H1 (cell line): ENCODE data around the gene DTX2. TPM values are rescaled to one million over a fixed set of nuclear protein-coding genes. Genes with fewer than 3 reads are reported as not detected.

Experiments used
- CTCF ChIA-PET: fragments of 300-600 bp; sonication (Branson Sonifier 250); formaldehyde crosslinking; loops from one replicate; lab custom pipeline; 2021; ENCODE audit not compliant: partially characterized antibody; lab: Charles Lee
- POLR2A ChIA-PET: fragments of 300-600 bp; sonication (Branson Sonifier 250); formaldehyde crosslinking; loops from one replicate; lab custom pipeline; 2021; ENCODE audit warnings: inconsistent platforms; ENCODE audit not compliant: partially characterized antibody; lab: Charles Lee
- DNase-seq, 2 experiments: peaks; one replicate each; pipeline versions ENCODE4 v3.0.0 to v3.0.0-alpha.2; 2010 to 2022; ENCODE audit warnings: low spot score in 2 of 2, low read depth in 1 of 2, mixed read lengths in 1 of 2
- FAIRE-seq: peaks from 2 replicates; lab custom pipeline; 2011; peaks lifted over from hg19 to GRCh38; lab: Jason Lieb, UNC
- H2AFZ ChIP-seq: 2 replicates; pipeline ENCODE4 v1.8.1; 2012; ENCODE audit warnings: low read length, inconsistent platforms
- H2AK5ac ChIP-seq: 2 replicates; pipeline ENCODE4 v1.6.1; 2013; ENCODE audit warnings: low read depth, low read length
- H2BK120ac ChIP-seq: replicated peaks from 2 replicates; pipeline ENCODE3; 2013; ENCODE audit warnings: low read depth, low read length, inconsistent platforms
- H2BK12ac ChIP-seq: 2 replicates; pipeline ENCODE4 v1.6.1; 2013; ENCODE audit warnings: low read depth, low read length
- H2BK15ac ChIP-seq: 2 replicates; pipeline ENCODE4 v1.6.1; 2013; ENCODE audit warnings: low read length
- H2BK20ac ChIP-seq: 2 replicates; pipeline ENCODE4 v1.6.1; 2013; ENCODE audit warnings: low read length
- H2BK5ac ChIP-seq: 2 replicates; pipeline ENCODE4 v1.6.1; 2013; ENCODE audit warnings: low read depth, low read length
- H3K14ac ChIP-seq: 2 replicates; pipeline ENCODE4 v1.6.1; 2013; ENCODE audit warnings: inconsistent platforms; ENCODE audit not compliant: insufficient read length
- H3K18ac ChIP-seq: 2 replicates; pipeline ENCODE4 v1.6.1; 2013; ENCODE audit warnings: low read length; ENCODE audit errors: extremely low read depth
- H3K23ac ChIP-seq: 2 replicates; pipeline ENCODE4 v1.6.1; 2013; ENCODE audit warnings: inconsistent platforms; ENCODE audit not compliant: insufficient read length
- H3K23me2 ChIP-seq: 2 replicates; pipeline ENCODE4 v1.6.1; 2013; ENCODE audit warnings: low read depth, low read length
- H3K27ac ChIP-seq: 2 replicates; pipeline ENCODE4 v1.6.1; 2011; ENCODE audit warnings: low read depth, low read length, inconsistent platforms
- H3K27me3 ChIP-seq, 4 experiments: replicated peaks in 1 of 4; 1 replicate in 1 of 4; 2 replicates in 3 of 4; pipeline versions ENCODE4 v1.6.1 to v1.8.1; 2011 to 2013; ENCODE audit warnings: low read length in 3 of 4, mild to moderate bottlenecking in 3 of 4, inconsistent platforms in 2 of 4, mixed read lengths in 2 of 4, moderate library complexity in 1 of 4; ENCODE audit not compliant: control insufficient read depth in 3 of 4, insufficient read depth in 3 of 4; ENCODE audit errors: extremely low read depth in 1 of 4
- H3K36me3 ChIP-seq, 4 experiments: 2 replicates each; pipeline versions ENCODE4 v1.6.1 to v1.8.1; 2011 to 2013; ENCODE audit warnings: mild to moderate bottlenecking in 4 of 4, low read length in 3 of 4, moderate library complexity in 2 of 4, control low read depth in 1 of 4, inconsistent platforms in 1 of 4; ENCODE audit not compliant: insufficient read depth in 4 of 4, control insufficient read depth in 2 of 4
- H3K4ac ChIP-seq: replicated peaks from 2 replicates; pipeline ENCODE3; 2013; ENCODE audit warnings: low read length, low read depth, mixed read lengths, inconsistent platforms; ENCODE audit not compliant: insufficient read length
- H3K4me1 ChIP-seq, 4 experiments: replicated peaks in 1 of 4; 1 replicate in 1 of 4; 2 replicates in 3 of 4; pipeline versions ENCODE4 v1.6.1 to v1.8.1; 2011 to 2013; ENCODE audit warnings: low read length in 3 of 4, inconsistent platforms in 2 of 4, mixed read lengths in 1 of 4; ENCODE audit not compliant: insufficient read depth in 4 of 4, control insufficient read depth in 3 of 4
- H3K4me2 ChIP-seq, 2 experiments: 2 replicates each; pipeline versions ENCODE4 v1.6.1 to v1.8.1; 2011 to 2013; ENCODE audit warnings: low read depth in 2 of 2, low read length in 2 of 2, control low read depth in 1 of 2, inconsistent platforms in 1 of 2, mild to moderate bottlenecking in 1 of 2; ENCODE audit not compliant: insufficient read depth in 1 of 2
- H3K4me3 ChIP-seq, 4 experiments: fragments of 200-600, 300-600 bp in 1 of 4; sonication (generic), shearing (Covaris generic), sonication (Bioruptor Twin) in 1 of 4; 2 replicates each; pipeline versions ENCODE4 v1.5.1 to v1.8.1; 2011 to 2016; ENCODE audit warnings: low read length in 4 of 4, low read depth in 3 of 4, control low read depth in 2 of 4, inconsistent platforms in 2 of 4, mild to moderate bottlenecking in 2 of 4, mixed read lengths in 1 of 4, moderate library complexity in 1 of 4; ENCODE audit not compliant: insufficient read depth in 2 of 4; ENCODE audit errors: extremely low read depth in 1 of 4
- H3K56ac ChIP-seq: replicated peaks from 2 replicates; pipeline ENCODE3; 2013; ENCODE audit warnings: low read depth, mild to moderate bottlenecking, mixed read lengths, low read length, inconsistent platforms; ENCODE audit not compliant: insufficient read length
- H3K79me1 ChIP-seq: 2 replicates; pipeline ENCODE4 v1.6.1; 2013; ENCODE audit warnings: low read depth, low read length, control low read depth
- H3K79me2 ChIP-seq, 2 experiments: 2 replicates each; pipeline versions ENCODE4 v1.6.1 to v1.8.1; 2012 to 2013; ENCODE audit warnings: low read length in 2 of 2, mild to moderate bottlenecking in 2 of 2, inconsistent platforms in 1 of 2; ENCODE audit not compliant: insufficient read depth in 2 of 2, control insufficient read depth in 1 of 2
- H3K9ac ChIP-seq, 4 experiments: replicated peaks in 1 of 4; 1 replicate in 1 of 4; 2 replicates in 3 of 4; pipeline versions ENCODE4 v1.6.1 to v1.8.1; 2011 to 2013; ENCODE audit warnings: low read depth in 3 of 4, low read length in 3 of 4, control low read depth in 2 of 4, mild to moderate bottlenecking in 2 of 4, moderate library complexity in 2 of 4, inconsistent platforms in 1 of 4; ENCODE audit errors: extremely low read depth in 1 of 4
- H3K9me3 ChIP-seq, 2 experiments: 2 replicates each; pipeline versions ENCODE4 v1.6.1 to v1.8.1; 2012 to 2013; ENCODE audit warnings: mild to moderate bottlenecking in 2 of 2, moderate library complexity in 2 of 2, control low read depth in 1 of 2, inconsistent platforms in 1 of 2, low read depth in 1 of 2, low read length in 1 of 2, mixed read lengths in 1 of 2; ENCODE audit not compliant: insufficient read depth in 2 of 2
- H4K20me1 ChIP-seq, 2 experiments: replicated peaks in 1 of 2; 2 replicates each; pipeline versions ENCODE3 to v1.8.1; 2011 to 2013; ENCODE audit warnings: inconsistent platforms in 2 of 2, low read length in 2 of 2, mild to moderate bottlenecking in 1 of 2; ENCODE audit not compliant: insufficient read depth in 2 of 2, control insufficient read depth in 1 of 2
- H4K5ac ChIP-seq: 2 replicates; pipeline ENCODE4 v1.6.1; 2013; ENCODE audit warnings: low read length, low read depth, mixed read lengths, inconsistent platforms; ENCODE audit not compliant: insufficient read length
- H4K8ac ChIP-seq: 2 replicates; pipeline ENCODE4 v1.8.0; 2013; ENCODE audit warnings: mild to moderate bottlenecking, moderate library complexity, low read length, inconsistent platforms; ENCODE audit not compliant: insufficient read depth; ENCODE audit errors: extremely low read depth
- H4K91ac ChIP-seq: replicated peaks from 2 replicates; pipeline ENCODE3; 2013; ENCODE audit warnings: low read length, mixed read lengths, inconsistent platforms; ENCODE audit not compliant: insufficient read length
- KDM4A ChIP-seq: IDR thresholded peaks from one replicate; pipeline ENCODE4 v1.7.1; 2012; ENCODE audit warnings: low read depth, mild to moderate bottlenecking, moderate library complexity, low read length, inconsistent platforms; ENCODE audit not compliant: severe bottlenecking
- SP4 ChIP-seq: IDR thresholded peaks from 2 replicates; pipeline ENCODE4 v1.6.1; 2012; ENCODE audit warnings: low read length, inconsistent platforms
- TBP ChIP-seq: IDR thresholded peaks from 2 replicates; pipeline ENCODE4 v1.6.1; 2011; ENCODE audit warnings: low read depth, low read length, improper control_type of control experiment
- WGBS, 2 experiments: shearing (Covaris generic) in 1 of 2; methylation state at CpG; one replicate each; pipeline versions ENCODE4 v1.1.6 to v1.1.7; 2013 to 2015; ENCODE audit warnings: low lambda C conversion rate in 2 of 2, mixed read lengths in 2 of 2, inconsistent platforms in 1 of 2, low coverage in 1 of 2, missing lambda C conversion rate in 1 of 2; ENCODE audit not compliant: insufficient replicate concordance in 2 of 2, insufficient coverage in 1 of 2, insufficient read length in 1 of 2; ENCODE audit errors: extremely low coverage in 1 of 2, missing lambda C conversion rate in 1 of 2; 5-methylcytosine and 5-hydroxymethylcytosine counted together
- polyA plus RNA-seq, 7 experiments: library from polyadenylated mRNA; depleted of rRNA in 3 of 7; stranded (reverse) in 5 of 7; unstranded in 2 of 7; fragments of >200 nt in 5 of 7; fragments of 200-250 nt in 2 of 7; gene quantifications; 1 replicate in 5 of 7; 2 replicates in 1 of 7; 4 replicates in 1 of 7; pipeline versions ENCODE4 v1.2.1 to v1.2.3, GENCODE V29; 2011 to 2013; ENCODE audit warnings: missing spikeins in 2 of 7, mixed read lengths in 2 of 7
- total RNA-seq: library from RNA; stranded (reverse); fragmentation: NEBNext Ultra II Directional; extraction: Animal tissue kit (Norgen Biotek cat#: 25700); gene quantifications from 2 replicates; pipeline ENCODE4 v1.2.1, GENCODE V29; 2021

Gene DTX2
- total and polyA plus RNA-seq, 2 of the 8 experiments (the other 6 are each of a cell fraction or from before 2014, with no cell fraction given), result 37.4 to 59.1 TPM

GRCh38 chr7:76430836-76431235 is 30.7 kb upstream of the DTX2 start:
- H3K18ac ChIP-seq, result no peak overlapping the region
- no peaks in the 10 kb centered on the region for H4K20me1 ChIP-seq
- no peak overlapping the region for H3K14ac ChIP-seq
- no peak overlapping the region for H3K4me3 ChIP-seq
- H4K5ac ChIP-seq, result no peak overlapping the region
- H3K79me2 ChIP-seq, result no peaks in the 10 kb centered on the region
- no peak overlapping the region for H2BK15ac ChIP-seq
- H4K91ac ChIP-seq, result no peak overlapping the region
- no peaks in the 10 kb centered on the region for H3K23me2 ChIP-seq
- no peak overlapping the region for H3K9ac ChIP-seq
- H2AK5ac ChIP-seq, result no peak overlapping the region
- POLR2A ChIA-PET, result interaction anchor here (1.5 kb wide), 1 partner anchor 73 kb away, joined by 3 read pairs; no protein-coding TSS in a partner anchor
- no peaks in the 10 kb centered on the region for H3K9me3 ChIP-seq
- FAIRE-seq, result no peak
- no peak overlapping the region for H3K56ac ChIP-seq
- H3K79me1 ChIP-seq, result no peaks in the 10 kb centered on the region; the same call in 1 of the 2 replicates
- no peak overlapping the region for H2AFZ ChIP-seq
- H3K27ac ChIP-seq, result no peak overlapping the region
- CTCF ChIA-PET, result interaction anchor here (1.3 kb wide), 1 partner anchor 411 kb away, joined by 3 read pairs; no protein-coding TSS in a partner anchor
- DNase-seq, result no peak
- H3K36me3 ChIP-seq, result no peaks in the 10 kb centered on the region
- H3K4me2 ChIP-seq, result no peak overlapping the region
- 0 out of 2 replicates have a peak overlapping the region, but pooled peaks have one; percentile 9 for H2BK12ac ChIP-seq
- no peak overlapping the region for H2BK20ac ChIP-seq
- H4K8ac ChIP-seq, result no peak overlapping the region
- WGBS, 2 experiments, result 92% methylated on average over 3 of the region's 3 CpGs; no CpG with 5 or more reads in 1 of the 2 experiments
- no peak overlapping the region for H3K23ac ChIP-seq
- no peak overlapping the region for H2BK120ac ChIP-seq
- no peak for TF ChIP-seq TBP
- TF ChIP-seq KDM4A, result no peak
- no peak for TF ChIP-seq SP4
- TF ChIP-seq, all 59 proteins: peak for 0
- Histone ChIP-seq H3K4ac (no peak overlapping the region), H2BK5ac (no peak overlapping the region), H3K4me1 (peaks cover 0 to 3% (median 0%) of the 10 kb centered on the region in 4 experiments; a peak in 1 of 7 replicates), H3K27me3 (no peaks in the 10 kb centered on the region)
